Measurements from ENCODE around the gene SEZ6L.

SEZ6L gene

GRCh38 chr22:26426924-26427323 is 257.7 kb downstream of the SEZ6L start:
- Histone ChIP-seq H3K27me3 (peaks cover 11% of the 10 kb centered on the region), H3K4me1 (ENCODE audit: control insufficient read depth in 1 of 2, insufficient read depth in 1 of 2, low read depth in 1 of 2, low read length in 1 of 2) (peaks cover 18 to 20% of the 10 kb centered on the region in 2 experiments), H3K4me3 (ENCODE audit: low read depth in 1 of 2, low read length in 1 of 2) (no peak overlapping the region), H3K27ac (peak overlapping the region; percentile 36), H3K36me3 (no peaks in the 10 kb centered on the region), H3K9me3 (no peaks in the 10 kb centered on the region)
- no peak for TF ChIP-seq CTCF (IDR thresholded peaks at IDR 0.05)

- H3K36me3 ChIP-seq, result peaks cover 5% of the 10 kb centered on the region
- H3K9me3 ChIP-seq, result no peaks in the 10 kb centered on the region
- peak within 1 kb of the TSS; percentile 66 to 67 for H3K4me3 ChIP-seq (ENCODE audit: low read depth in 1 of 2, low read length in 1 of 2)
- no peak for TF ChIP-seq CTCF (IDR thresholded peaks at IDR 0.05)
- peak within 1 kb of the TSS; percentile 83 for H3K27ac ChIP-seq
- H3K27me3 ChIP-seq, result peaks cover 6% of the 10 kb centered on the region
- H3K4me1 ChIP-seq (ENCODE audit: control insufficient read depth in 1 of 2, insufficient read depth in 1 of 2, low read depth in 1 of 2, low read length in 1 of 2), result peaks cover 32 to 34% of the 10 kb centered on the region in 2 experiments
Measured at GRCh38 chr22:26428515-26429457, 259.5 kb downstream of the SEZ6L start, which contains the start of gene ASPHD2. Gene ASPHD2 (plus strand): TSS chr22:26429260. CDS start chr22:26433616, 4,356 bp downstream.

GRCh38 chr22:26429458-26430286 is 260.4 kb downstream of the SEZ6L start:
- H3K9me3 ChIP-seq, result no peaks in the 10 kb centered on the region

GRCh38 chr22:26430600-26430999 is 261.3 kb downstream of the SEZ6L start:
- no peak overlapping the region for H3K4me3 ChIP-seq (ENCODE audit: low read depth in 1 of 2, low read length in 1 of 2)
- H3K4me1 ChIP-seq (ENCODE audit: control insufficient read depth in 1 of 2, insufficient read depth in 1 of 2, low read depth in 1 of 2, low read length in 1 of 2), result peaks cover 41 to 46% of the 10 kb centered on the region in 2 experiments
- H3K27me3 ChIP-seq, result peaks cover 5% of the 10 kb centered on the region
- TF ChIP-seq CTCF (IDR thresholded peaks at IDR 0.05), result no peak
- no peak overlapping the region for H3K27ac ChIP-seq
- H3K36me3 ChIP-seq, result peaks cover 11% of the 10 kb centered on the region
- H3K9me3 ChIP-seq, result no peaks in the 10 kb centered on the region

More at GRCh38 chr22:26429458-26430286, 260.4 kb downstream of the SEZ6L start:
- Histone ChIP-seq H3K36me3 (peaks cover 11% of the 10 kb centered on the region), H3K27me3 (peaks cover 6% of the 10 kb centered on the region), H3K27ac (peak overlapping the region; percentile 83), H3K4me3 (ENCODE audit: low read depth in 1 of 2, low read length in 1 of 2) (peak overlapping the region; percentile 66 to 67), H3K4me1 (ENCODE audit: control insufficient read depth in 1 of 2, insufficient read depth in 1 of 2, low read depth in 1 of 2, low read length in 1 of 2) (peaks cover 32 to 37% of the 10 kb centered on the region in 2 experiments)
- TF ChIP-seq CTCF (IDR thresholded peaks at IDR 0.05), result no peak

GRCh38 chr22:26431261-26431995 is 262.2 kb downstream of the SEZ6L start:
- no peaks in the 10 kb centered on the region for H3K27me3 ChIP-seq
- H3K27ac ChIP-seq, result peak overlapping the region; percentile 80
- peaks cover 11% of the 10 kb centered on the region for H3K36me3 ChIP-seq
- H3K4me3 ChIP-seq (ENCODE audit: low read depth in 1 of 2, low read length in 1 of 2), result no peak overlapping the region
- no peak for TF ChIP-seq CTCF (IDR thresholded peaks at IDR 0.05)
- H3K4me1 ChIP-seq (ENCODE audit: control insufficient read depth in 1 of 2, insufficient read depth in 1 of 2, low read depth in 1 of 2, low read length in 1 of 2), result peaks cover 44 to 48% of the 10 kb centered on the region in 2 experiments
- no peaks in the 10 kb centered on the region for H3K9me3 ChIP-seq

All from neutrophil (primary cell).